MM.1S (cell line): ENCODE results near the gene HDLBP.

Experiments
- DNase-seq: peaks from one replicate; pipeline ENCODE4 v3.0.0-alpha.2; 2015
- H2AFZ ChIP-seq: fragments of 300-600 bp; sonication (generic); 2 replicates; pipeline ENCODE4 v1.6.0; 2016; ENCODE audit warnings: antibody characterized with exemption, low read length
- H3F3A ChIP-seq: fragments of 300-600 bp; sonication (generic); 2 replicates; pipeline ENCODE4 v1.6.1; 2016; ENCODE audit warnings: mild to moderate bottlenecking, antibody characterized with exemption, low read length, moderate library complexity, mixed read lengths; ENCODE audit not compliant: insufficient read depth
- H3K27ac ChIP-seq: fragments of 300-600 bp; sonication (generic); 2 replicates; pipeline ENCODE4 v1.5.1; 2016; ENCODE audit warnings: mild to moderate bottlenecking, low read length
- H3K27me3 ChIP-seq: fragments of 300-600 bp; sonication (generic); replicated peaks from 2 replicates; pipeline ENCODE4 v1.6.0; 2016; ENCODE audit warnings: low read length; ENCODE audit not compliant: insufficient read depth
- H3K36me3 ChIP-seq: fragments of 300-600 bp; sonication (generic); replicated peaks from 2 replicates; pipeline ENCODE4 v1.6.1; 2016; ENCODE audit warnings: mild to moderate bottlenecking, low read length, mixed read lengths; ENCODE audit not compliant: insufficient read depth
- H3K4me1 ChIP-seq: fragments of 300-600 bp; sonication (generic); 2 replicates; pipeline ENCODE4 v1.6.1; 2016; ENCODE audit warnings: low read length, mixed read lengths
- H3K4me2 ChIP-seq: fragments of 300-600 bp; sonication (generic); 2 replicates; pipeline ENCODE4 v1.6.0; 2016; ENCODE audit warnings: low read depth, low read length
- H3K4me3 ChIP-seq: fragments of 300-600 bp; sonication (generic); 2 replicates; pipeline ENCODE4 v1.5.1; 2016; ENCODE audit warnings: low read length, mixed read lengths
- H3K79me2 ChIP-seq: fragments of 300-600 bp; sonication (generic); 2 replicates; pipeline ENCODE4 v1.6.1; 2016; ENCODE audit warnings: mixed run types, low read length, mixed read lengths
- H3K9ac ChIP-seq: fragments of 300-600 bp; sonication (generic); 2 replicates; pipeline ENCODE4 v1.6.1; 2016; ENCODE audit warnings: low read length, mixed read lengths
- H3K9me2 ChIP-seq: fragments of 300-600 bp; sonication (generic); replicated peaks from 2 replicates; pipeline ENCODE4 v1.6.1; 2016; ENCODE audit warnings: mild to moderate bottlenecking, low read length, mixed read lengths; ENCODE audit not compliant: insufficient read depth
- H3K9me3 ChIP-seq: fragments of 300-600 bp; sonication (generic); replicated peaks from 2 replicates; pipeline ENCODE4 v1.6.1; 2016; ENCODE audit warnings: mild to moderate bottlenecking, low read length, mixed read lengths; ENCODE audit not compliant: insufficient read depth
- H4K20me1 ChIP-seq: fragments of 300-600 bp; sonication (generic); 2 replicates; pipeline ENCODE4 v1.6.1; 2016; ENCODE audit warnings: mild to moderate bottlenecking, low read length, moderate library complexity, mixed read lengths; ENCODE audit not compliant: insufficient read depth
- CTCF ChIP-seq: fragments of 300-600 bp; sonication (generic); IDR thresholded peaks from 2 replicates; pipeline ENCODE4 v1.5.1; 2016; ENCODE audit warnings: antibody characterized with exemption, low read length, mixed read lengths
- EZH2 ChIP-seq: fragments of 300-600 bp; sonication (generic); optimal IDR thresholded peaks from 2 replicates; pipeline ENCODE3; 2017; ENCODE audit warnings: low read depth, mild to moderate bottlenecking, antibody characterized with exemption, low read length, mixed read lengths
- EZH2phosphoT487 ChIP-seq: fragments of 300-600 bp; sonication (generic); IDR thresholded peaks from 2 replicates; pipeline ENCODE4 v1.6.1; 2018; ENCODE audit warnings: antibody characterized with exemption, low read length

HDLBP gene

DNA sequence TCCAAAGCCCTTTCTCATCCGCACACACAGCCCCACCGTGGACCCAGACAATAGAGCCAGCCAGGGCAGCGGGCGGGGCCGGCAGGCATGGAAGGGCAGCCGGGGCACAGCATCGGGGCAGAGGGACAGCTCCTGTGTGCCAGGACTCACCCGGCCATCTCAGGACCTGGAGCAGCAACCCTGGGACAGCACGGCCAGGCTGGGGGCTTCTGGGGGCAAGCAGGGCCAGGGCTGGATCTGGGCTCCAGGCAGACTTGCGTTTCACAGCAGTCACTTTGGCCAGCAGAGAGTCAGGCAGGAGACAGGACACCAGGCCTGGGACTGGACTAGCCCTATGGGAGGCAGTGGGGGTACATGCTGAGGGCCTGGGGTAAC, 111.5 kb downstream of the HDLBP start:
- H3K79me2 ChIP-seq, result no peaks in the 10 kb centered on the region
- H3K4me3 ChIP-seq, result no peak overlapping the region
- no peak overlapping the region for H3K27ac ChIP-seq
- no peaks in the 10 kb centered on the region for H3K36me3 ChIP-seq
- H3K9me2 ChIP-seq, result no peaks in the 10 kb centered on the region
- H3K4me1 ChIP-seq, result no peaks in the 10 kb centered on the region
- no peak overlapping the region for H3K9ac ChIP-seq
- no peak for DNase-seq
- TF ChIP-seq EZH2 (no peak), CTCF (no peak), EZH2phosphoT487 (no peak)
- no peaks in the 10 kb centered on the region for H3K9me3 ChIP-seq
- H3K27me3 ChIP-seq, result peaks cover 7% of the 10 kb centered on the region
- H3K4me2 ChIP-seq, result no peak overlapping the region
- H3F3A ChIP-seq, result no peaks in the 10 kb centered on the region
- H2AFZ ChIP-seq, result no peak overlapping the region
- no peaks in the 10 kb centered on the region for H4K20me1 ChIP-seq

DNA sequence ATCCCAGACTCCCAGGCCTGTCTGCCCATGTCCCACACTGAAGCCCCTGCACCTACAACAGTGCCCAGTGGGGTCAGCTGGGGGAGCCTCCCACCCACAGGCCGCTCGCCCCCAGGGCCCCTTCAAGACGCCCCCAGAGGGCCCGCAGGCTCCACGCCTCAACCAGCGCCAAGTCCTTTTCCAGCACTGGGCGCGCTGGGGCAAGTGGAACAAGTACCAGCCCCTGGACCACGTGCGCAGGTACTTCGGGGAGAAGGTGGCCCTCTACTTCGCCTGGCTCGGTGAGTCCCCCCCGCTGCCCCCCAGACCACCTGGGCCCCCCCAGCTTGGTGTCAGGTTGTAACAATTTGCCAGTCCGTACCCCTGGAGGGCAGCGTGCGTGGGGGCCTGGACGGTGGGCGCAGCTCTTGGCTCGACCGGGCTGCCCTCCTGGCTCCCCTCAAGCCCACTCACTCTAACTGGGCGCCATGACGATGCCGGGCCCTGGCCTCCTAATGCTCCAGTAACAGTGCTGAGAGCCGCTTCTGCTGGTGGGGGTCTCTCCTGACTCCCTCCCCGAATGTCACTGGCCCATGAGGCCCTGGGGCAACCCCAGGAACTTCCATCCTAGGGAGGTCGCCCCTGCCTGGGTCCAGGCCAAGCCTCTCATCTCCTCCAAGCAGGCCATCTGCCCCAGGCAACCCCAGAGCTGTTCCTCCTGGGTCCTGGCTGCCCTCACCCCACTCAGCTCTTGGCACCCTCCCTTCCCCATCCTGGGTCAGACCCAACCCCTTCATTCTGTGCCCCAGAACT, 112.1 kb downstream of the HDLBP start:
- Histone ChIP-seq H3K9ac (no peak overlapping the region), H3K27me3 (peaks cover 4% of the 10 kb centered on the region), H3K9me3 (no peaks in the 10 kb centered on the region), H3K79me2 (no peaks in the 10 kb centered on the region), H3K9me2 (no peaks in the 10 kb centered on the region), H4K20me1 (no peaks in the 10 kb centered on the region), H3K27ac (no peak overlapping the region), H3K4me3 (no peak overlapping the region), H3F3A (no peaks in the 10 kb centered on the region), H3K36me3 (no peaks in the 10 kb centered on the region), H3K4me2 (no peak overlapping the region), H2AFZ (no peak overlapping the region), H3K4me1 (no peaks in the 10 kb centered on the region)
- DNase-seq, result no peak
- no peak for TF ChIP-seq EZH2phosphoT487
- TF ChIP-seq EZH2, result no peak
- TF ChIP-seq CTCF, result no peak

- H3K36me3 ChIP-seq, result no peaks in the 10 kb centered on the region
- no peak overlapping the region for H3K9ac ChIP-seq
- no peaks in the 10 kb centered on the region for H3F3A ChIP-seq
- no peak for TF ChIP-seq EZH2
- TF ChIP-seq CTCF, result no peak
- TF ChIP-seq EZH2phosphoT487, result no peak
- H3K27me3 ChIP-seq, result no peaks in the 10 kb centered on the region; the same call in 1 of the 2 replicates
- no peaks in the 10 kb centered on the region for H3K9me2 ChIP-seq
- H3K27ac ChIP-seq, result no peak overlapping the region
- no peaks in the 10 kb centered on the region for H3K4me1 ChIP-seq
- DNase-seq, result no peak
- H4K20me1 ChIP-seq, result no peaks in the 10 kb centered on the region
- no peaks in the 10 kb centered on the region for H3K9me3 ChIP-seq
- H3K4me3 ChIP-seq, result no peak overlapping the region
- no peak overlapping the region for H3K4me2 ChIP-seq
- no peak overlapping the region for H2AFZ ChIP-seq
- no peaks in the 10 kb centered on the region for H3K79me2 ChIP-seq
Measured at GRCh38 chr2:241202681-241203080, 112.8 kb downstream of the HDLBP start.
